H7 (cell line): Measurements from ENCODE around the gene POLR1H. TPM values are rescaled to one million over a fixed set of nuclear protein-coding genes. Genes with fewer than 3 reads are reported as not detected.
"Not testable (repeated sequence)": the region's sequence is repeated elsewhere in the genome, so short reads cannot be mapped to it uniquely, and the experiment has no call there.

ENCODE experiments used
- DNase-seq: peaks from one replicate; pipeline ENCODE4 v3.0.0; 2012
- H3K27me3 ChIP-seq: 2 replicates; pipeline ENCODE4 v1.6.0; 2011; ENCODE audit warnings: mild to moderate bottlenecking, low read length; ENCODE audit not compliant: control insufficient read depth, insufficient read depth
- H3K36me3 ChIP-seq: replicated peaks from 2 replicates; pipeline ENCODE4 v1.5.1; 2011; ENCODE audit warnings: low read length; ENCODE audit not compliant: control insufficient read depth, insufficient read depth
- H3K4me3 ChIP-seq: 2 replicates; pipeline ENCODE4 v1.5.1; 2011; ENCODE audit warnings: low read depth, mild to moderate bottlenecking, control low read depth, low read length, moderate library complexity; ENCODE audit not compliant: insufficient read depth
- total RNA-seq: library from RNA; depleted of rRNA; stranded (reverse); fragments of >200 nt; shearing (Covaris generic); gene quantifications from 2 replicates; pipeline ENCODE4 v1.2.3, GENCODE V29; 2014; rRNA removed

POLR1H gene, protein sequence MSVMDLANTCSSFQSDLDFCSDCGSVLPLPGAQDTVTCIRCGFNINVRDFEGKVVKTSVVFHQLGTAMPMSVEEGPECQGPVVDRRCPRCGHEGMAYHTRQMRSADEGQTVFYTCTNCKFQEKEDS
- total RNA-seq, result 42.6 and 43.5 TPM in 2 replicates

DNA sequence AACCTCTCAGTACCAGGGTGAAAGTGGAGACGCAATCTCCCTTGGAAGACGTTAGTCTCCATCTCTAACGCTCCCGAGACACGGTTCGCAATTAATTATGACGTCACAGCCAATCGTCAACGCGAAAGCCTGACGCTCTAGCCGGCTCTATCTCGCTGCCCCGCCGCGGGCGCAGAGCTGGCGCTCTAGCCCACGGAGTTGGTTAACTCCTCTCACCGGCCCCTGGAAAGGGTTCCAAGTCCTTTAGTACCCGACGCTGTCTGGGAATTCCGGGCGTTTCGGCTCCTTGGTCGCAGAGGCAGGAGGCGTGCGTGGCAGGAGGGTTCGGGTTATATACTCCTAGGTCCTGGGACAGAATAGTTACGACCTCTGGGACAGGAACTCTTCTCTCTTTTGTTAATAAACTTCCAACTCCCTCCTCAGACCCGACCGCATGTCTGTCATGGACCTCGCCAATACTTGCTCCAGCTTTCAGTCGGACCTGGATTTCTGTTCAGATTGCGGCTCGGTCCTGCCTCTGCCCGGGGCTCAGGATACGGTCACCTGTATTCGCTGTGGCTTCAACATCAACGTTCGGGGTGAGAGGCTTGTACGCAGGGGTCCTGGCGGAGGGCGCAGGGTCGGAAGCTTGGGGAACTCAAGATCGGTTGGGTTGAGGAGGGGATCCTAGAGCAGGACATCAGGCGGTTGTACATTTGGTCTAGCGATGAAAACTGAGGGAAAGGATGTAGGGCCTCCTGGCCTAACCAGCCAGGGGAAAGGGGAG, at the start of gene POLR1H:
Gene POLR1H, plus strand, starts transcription at position 174 of the 766 bp plus-strand sequence. Its CDS starts 260 bp downstream, at position 434.
- DNase-seq, result peak; percentile 91
- Histone ChIP-seq H3K4me3 (peak within 1 kb of the TSS; percentile 73), H3K27me3 (no peaks in the 10 kb centered on the region), H3K36me3 (peaks cover 2% of the 10 kb centered on the region; the same call in 1 of the 2 replicates)

DNA sequence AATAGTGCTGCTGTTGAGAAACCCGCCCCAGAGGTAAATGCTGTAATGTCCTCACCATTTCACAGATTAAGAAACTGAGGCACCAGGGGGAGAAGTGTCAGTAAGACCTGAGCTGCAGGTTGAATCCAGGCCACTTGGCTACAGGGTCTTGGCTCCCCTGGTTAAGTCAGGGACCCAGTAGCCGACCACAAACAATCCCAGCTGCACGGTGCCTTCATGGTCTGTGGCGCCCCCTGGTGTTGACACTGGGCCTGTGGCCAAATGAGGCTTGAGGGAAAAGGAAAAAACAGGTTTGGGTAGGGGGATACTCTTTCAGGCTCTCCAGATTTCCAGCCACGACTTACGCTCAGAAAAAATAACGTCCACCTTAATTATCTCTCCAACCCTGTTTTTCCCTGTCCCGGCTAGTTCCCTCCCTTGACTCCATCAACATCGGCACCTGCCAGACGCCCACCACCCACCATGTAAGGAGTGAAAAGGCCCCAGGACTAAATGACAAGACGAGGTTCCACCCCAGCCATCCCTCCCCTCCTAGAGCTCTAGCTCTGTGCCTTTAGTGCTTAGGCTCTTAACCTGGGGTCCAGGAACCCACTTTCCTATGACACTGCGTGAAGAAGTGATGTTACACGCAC, 47.7 kb upstream of the POLR1H start:
- Histone ChIP-seq H3K4me3 (no peak overlapping the region), H3K27me3 (peaks cover 8% of the 10 kb centered on the region), H3K36me3 (no peaks in the 10 kb centered on the region)
- peak; percentile 60 for DNase-seq

DNA sequence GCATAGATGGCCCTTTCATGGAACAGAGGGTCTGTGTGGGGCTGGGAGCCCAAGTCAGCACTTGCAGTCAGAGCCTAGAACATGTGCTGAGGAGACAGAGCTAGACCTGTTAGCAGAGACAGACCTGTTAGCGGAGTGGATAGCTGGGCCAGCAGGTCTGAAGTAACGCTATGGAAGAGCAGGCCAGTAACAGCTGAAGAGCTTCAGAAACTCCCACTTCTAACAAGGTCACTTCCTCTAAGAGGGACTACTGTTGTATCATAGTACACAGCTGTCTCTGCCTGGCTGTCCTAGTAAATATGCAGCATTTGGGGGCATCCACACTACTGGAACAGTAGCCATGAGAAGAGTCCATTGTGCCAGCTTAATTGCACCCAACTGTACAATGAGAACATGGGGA, 41.2 kb upstream of the POLR1H start:
- DNase-seq, result no peak
- Histone ChIP-seq H3K4me3 (no peak overlapping the region), H3K36me3 (no peaks in the 10 kb centered on the region), H3K27me3 (no peaks in the 10 kb centered on the region)

DNA sequence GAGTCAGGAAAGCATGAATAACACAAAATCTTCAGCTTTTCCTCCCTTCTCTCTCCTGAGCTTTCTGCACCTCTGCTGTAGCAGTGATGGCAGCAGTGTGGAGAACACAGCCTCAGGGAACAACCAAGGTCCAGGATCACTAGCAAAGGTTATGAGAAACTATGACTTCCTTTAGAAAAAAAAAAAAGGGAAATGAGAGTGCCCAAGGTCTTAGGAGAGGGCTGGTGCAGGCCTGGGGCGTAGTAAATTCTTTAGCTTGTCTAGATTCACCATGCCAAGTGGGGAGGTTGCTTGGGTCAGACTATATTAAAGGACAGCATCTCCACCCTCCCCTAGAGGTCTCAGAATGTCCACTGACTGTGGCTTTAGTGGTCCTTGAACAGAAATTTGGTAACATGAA, 40.4 kb upstream of the POLR1H start:
- DNase-seq, result no peak
- no peaks in the 10 kb centered on the region for H3K27me3 ChIP-seq
- no peaks in the 10 kb centered on the region for H3K36me3 ChIP-seq
- no peak overlapping the region for H3K4me3 ChIP-seq

DNA sequence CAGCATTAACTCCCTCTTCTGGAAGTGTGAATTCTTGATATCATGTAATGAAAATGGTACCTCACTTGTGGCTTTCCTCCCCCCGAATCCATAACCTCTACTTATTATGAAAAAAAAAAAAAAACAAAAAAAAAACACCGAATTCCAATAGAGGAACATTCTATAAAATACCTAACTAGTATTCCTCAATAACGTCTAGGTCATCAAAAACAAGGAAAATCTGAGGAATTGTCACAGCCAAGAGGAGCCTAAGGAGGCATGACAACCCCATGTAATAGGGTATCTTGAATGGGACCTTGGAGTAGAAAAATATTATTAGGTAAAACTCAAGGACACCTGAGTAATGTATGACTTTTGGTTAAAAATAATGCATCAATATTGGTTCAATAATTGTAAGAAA, 38.9 kb upstream of the POLR1H start:
- no peak for DNase-seq
- no peaks in the 10 kb centered on the region for H3K36me3 ChIP-seq
- no peaks in the 10 kb centered on the region for H3K27me3 ChIP-seq
- no peak overlapping the region for H3K4me3 ChIP-seq

DNA sequence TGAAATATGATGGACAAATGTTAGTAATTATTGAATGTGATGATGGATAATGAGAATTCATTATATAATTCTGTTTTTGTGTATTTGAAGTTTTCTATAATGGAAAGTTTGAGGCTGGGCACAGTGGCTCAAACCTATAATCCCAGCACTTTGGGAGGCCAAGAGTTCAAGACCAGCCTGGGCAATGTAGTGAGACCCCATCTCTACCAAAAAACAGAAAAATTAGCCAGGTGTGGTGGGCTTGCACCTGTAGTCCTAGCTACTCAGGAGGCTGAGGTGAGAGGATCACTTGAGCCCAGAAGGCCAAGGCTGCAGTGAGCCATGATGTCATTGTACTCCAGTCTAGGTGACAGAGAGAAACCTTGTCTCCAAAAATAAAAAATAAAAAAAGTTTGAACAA, 38.4 kb upstream of the POLR1H start:
- not testable (repeated sequence) for DNase-seq, H3K36me3 ChIP-seq, H3K27me3 ChIP-seq, H3K4me3 ChIP-seq

DNA sequence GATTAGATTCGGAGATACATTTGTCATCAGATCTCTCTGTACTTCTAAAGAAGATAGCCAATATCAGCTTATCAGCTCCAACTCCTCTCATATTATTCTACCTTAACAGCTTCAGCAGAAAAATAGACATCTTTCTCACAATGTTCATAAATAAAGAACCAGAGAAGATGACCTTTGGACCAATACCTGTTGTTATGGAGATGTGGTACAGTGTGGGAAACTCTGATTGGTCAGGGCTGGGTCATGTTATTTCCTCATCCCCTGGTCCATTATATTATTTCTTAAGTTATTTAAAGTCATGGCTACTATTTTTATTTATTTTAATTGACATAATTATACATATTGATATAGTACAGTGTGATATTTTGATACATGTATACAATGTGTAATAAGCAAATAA, 35.9 kb upstream of the POLR1H start:
- Histone ChIP-seq H3K36me3 (no peaks in the 10 kb centered on the region), H3K27me3 (no peaks in the 10 kb centered on the region), H3K4me3 (no peak overlapping the region)
- no peak for DNase-seq

DNA sequence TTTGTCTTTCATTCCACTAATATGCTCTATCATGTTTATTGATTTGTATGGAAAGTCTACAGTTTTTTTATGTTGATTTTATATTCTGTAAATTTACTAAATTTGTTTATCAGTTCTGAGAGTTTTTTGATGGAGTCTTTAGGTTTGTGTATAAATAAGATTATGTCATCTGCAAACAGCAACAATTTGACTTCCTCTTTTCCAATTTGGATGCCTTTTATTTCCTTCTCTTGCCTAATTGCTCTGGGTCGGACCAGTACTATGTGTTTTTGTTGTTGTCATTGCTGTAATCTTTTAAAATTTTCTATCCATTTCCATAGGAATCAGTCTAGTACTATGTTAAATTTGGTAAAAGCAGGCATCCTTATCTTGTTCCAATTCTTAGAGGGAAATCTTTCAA, 31.5 kb upstream of the POLR1H start:
- H3K27me3 ChIP-seq, result no peaks in the 10 kb centered on the region
- no peak overlapping the region for H3K4me3 ChIP-seq
- no peaks in the 10 kb centered on the region for H3K36me3 ChIP-seq
- DNase-seq, result no peak

DNA sequence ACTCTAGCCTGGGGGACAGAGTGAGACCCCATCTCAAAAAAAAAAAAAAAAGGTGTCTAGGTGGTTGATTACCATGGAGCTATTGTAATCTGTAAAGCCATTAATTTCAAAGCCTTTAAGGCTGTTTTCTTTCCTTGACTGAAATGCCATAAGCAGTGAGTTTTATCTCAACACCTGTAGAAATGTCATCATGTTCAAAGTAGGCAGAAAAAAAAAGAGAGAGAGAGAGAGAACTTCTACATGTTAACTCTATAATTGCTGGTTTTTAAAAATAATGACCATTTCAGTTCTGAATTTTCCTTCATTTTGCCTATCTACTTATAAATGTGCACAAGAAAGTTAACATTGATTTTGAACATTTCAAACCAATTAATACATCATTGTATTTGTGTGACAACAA, 29.7 kb upstream of the POLR1H start:
- no peak for DNase-seq
- H3K27me3 ChIP-seq, result no peaks in the 10 kb centered on the region
- H3K4me3 ChIP-seq, result no peak overlapping the region
- H3K36me3 ChIP-seq, result no peaks in the 10 kb centered on the region

DNA sequence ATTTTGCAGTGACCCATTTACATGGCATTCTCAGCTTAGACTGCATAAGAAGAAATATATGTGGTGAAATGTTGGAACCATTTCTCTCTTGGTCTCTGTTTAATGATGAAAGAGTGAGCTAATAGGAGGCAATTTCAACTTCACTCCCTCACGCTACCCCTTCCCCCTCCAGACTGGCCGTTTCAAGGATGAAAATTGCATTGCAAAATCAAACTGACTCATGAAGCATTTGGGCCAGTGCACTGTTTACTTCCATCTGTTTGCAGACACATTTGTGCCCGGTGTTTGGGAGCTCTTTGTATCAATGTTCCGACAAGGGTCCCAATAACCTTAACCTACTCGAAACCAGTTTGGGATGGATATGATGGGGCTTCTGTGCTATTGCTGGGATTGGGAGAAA, 27.6 kb upstream of the POLR1H start:
- H3K4me3 ChIP-seq, H3K36me3 ChIP-seq: not testable (repeated sequence)

DNA sequence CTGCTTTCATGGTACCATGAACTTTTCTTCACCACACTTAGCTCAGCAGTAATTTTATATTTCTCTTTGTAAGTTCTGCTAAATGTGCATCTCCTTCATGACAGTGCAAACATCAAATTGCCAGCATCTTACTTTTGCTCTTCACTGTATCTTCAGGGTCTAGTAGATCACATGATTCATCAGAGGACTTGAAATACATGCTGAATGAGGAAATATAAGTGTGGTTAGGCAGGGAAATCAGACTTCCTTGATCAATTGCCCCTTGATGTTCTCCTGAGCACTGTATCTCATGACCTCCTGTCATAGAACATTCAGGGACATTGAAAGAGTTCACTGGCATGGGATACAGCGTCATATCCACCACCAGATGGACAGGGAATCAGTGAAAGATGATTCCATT, 25.3 kb upstream of the POLR1H start:
- no peak for DNase-seq
- Histone ChIP-seq H3K27me3 (no peaks in the 10 kb centered on the region), H3K4me3 (no peak overlapping the region), H3K36me3 (no peaks in the 10 kb centered on the region)

More for the DNA sequence above, 27.6 kb upstream of the POLR1H start:
- not testable (repeated sequence) for DNase-seq, H3K27me3 ChIP-seq

DNA sequence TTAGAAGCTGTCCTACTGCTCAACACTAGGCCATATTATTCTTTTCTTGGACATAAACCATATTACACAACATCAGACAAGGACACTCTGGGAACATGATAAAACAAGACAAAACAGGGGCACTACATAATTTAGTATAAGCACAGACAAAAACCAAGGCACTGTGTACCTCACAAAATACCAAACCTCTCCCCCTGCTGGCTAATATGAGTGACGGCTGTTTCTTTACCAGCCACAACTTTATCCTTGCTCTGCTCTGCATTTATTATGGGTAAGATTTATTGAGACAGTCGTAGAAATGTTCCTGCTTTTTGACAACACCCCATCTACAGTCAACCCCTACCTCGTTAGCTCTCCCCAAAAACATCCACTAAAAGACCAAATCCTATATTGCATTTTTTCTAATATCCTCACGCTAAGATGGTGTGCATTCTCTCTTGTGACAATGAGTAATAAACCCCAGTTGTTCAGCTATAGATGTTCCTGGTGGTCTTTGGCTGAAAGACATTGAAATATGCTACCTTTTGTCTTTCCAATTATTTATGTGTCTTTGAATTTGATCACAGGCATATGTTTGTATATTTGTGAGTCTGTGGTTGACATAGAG, 23.8 kb upstream of the POLR1H start:
- peak; percentile 21 for DNase-seq
- H3K27me3 ChIP-seq, result no peaks in the 10 kb centered on the region

DNA sequence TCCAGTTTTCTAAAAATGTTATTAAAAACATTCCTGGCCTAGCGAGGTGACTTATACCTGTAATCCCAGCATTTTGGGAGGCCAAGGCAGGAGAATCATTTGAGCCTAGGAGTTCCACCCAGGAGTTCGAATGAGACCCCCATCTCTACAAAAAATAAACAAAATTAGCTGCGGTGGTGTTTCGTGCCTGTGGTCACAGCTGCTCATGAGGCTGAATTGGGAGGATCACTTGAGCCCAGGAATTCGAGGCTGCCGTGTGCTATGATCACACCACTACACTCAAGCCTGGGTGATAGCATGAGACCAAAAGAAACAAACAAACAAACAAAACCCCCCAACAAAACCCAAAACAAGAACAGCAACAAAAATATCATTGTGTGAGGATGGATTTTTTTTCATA, 19.8 kb upstream of the POLR1H start:
- DNase-seq, result no peak
- Histone ChIP-seq H3K36me3 (no peaks in the 10 kb centered on the region), H3K4me3 (no peak overlapping the region), H3K27me3 (no peaks in the 10 kb centered on the region)

More for the DNA sequence above, 23.8 kb upstream of the POLR1H start:
- H3K4me3 ChIP-seq, result no peak overlapping the region
- no peaks in the 10 kb centered on the region for H3K36me3 ChIP-seq

DNA sequence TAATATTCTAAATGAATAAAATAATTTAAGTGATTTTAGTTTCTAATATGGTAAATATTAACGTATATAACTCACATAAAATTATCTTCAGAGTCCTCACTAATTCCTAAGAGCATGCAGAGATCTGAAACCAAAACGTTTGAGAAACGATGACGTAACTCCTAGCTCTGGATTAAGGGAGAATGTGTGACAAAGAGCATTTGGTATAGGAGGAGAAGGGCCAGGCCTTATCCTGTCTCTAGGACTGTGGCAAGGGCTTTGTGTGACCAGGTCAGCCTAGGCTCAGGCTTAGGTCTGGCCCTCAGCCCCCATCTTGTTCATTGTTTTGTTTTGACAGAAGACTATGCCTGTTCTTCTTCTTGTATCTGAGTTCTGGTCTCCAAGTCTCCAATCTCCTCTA, 19.2 kb upstream of the POLR1H start:
- Histone ChIP-seq H3K4me3 (no peak overlapping the region), H3K27me3 (no peaks in the 10 kb centered on the region), H3K36me3 (no peaks in the 10 kb centered on the region)
- DNase-seq, result no peak

DNA sequence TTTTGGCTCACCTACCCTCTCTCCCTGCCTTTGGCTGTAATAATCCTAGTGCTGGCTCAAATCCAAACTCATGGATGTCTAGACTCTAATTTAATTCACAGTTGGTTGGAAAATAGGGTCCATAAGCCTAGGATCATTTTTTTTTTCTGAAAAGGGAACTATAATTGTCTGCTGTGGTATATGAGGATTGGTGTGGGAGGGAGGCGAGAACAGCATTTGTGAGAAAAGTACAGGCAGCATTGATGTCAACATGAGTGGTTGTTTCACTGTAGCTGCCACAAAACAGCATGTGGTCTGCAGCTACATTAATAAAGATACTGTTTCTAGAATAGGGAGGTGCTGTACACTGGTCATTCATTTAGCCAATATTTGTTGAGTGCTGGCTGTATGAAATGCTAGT, 18.6 kb upstream of the POLR1H start:
- Histone ChIP-seq H3K4me3 (no peak overlapping the region), H3K36me3 (no peaks in the 10 kb centered on the region), H3K27me3 (no peaks in the 10 kb centered on the region)
- no peak for DNase-seq
